HL-60 (cell line): ENCODE measurements around the gene TTC34.

Experiments used
- DNase-seq, 2 experiments: peaks; one replicate each; pipeline ENCODE4 v3.0.0-alpha.2; 2010 to 2020; ENCODE audit warnings: low read depth in 1 of 2, low spot score in 1 of 2
- H3K27ac ChIP-seq: fragments of 250-450 bp; sonication (Bioruptor Pico); replicated peaks from 2 replicates; pipeline ENCODE4 v1.5.1; 2020; ENCODE audit warnings: mild to moderate bottlenecking, moderate library complexity
- H3K27me3 ChIP-seq: fragments of 250-450 bp; sonication (Bioruptor Pico); 2 replicates; pipeline ENCODE4 v1.5.1; 2021; ENCODE audit warnings: mild to moderate bottlenecking, moderate library complexity; ENCODE audit not compliant: insufficient read depth, poor library complexity, severe bottlenecking
- H3K4me3 ChIP-seq: replicated peaks from 2 replicates; pipeline ENCODE4 v1.5.1; 2011; ENCODE audit warnings: mild to moderate bottlenecking, control low read depth, low read length; ENCODE audit not compliant: insufficient read depth
- GABPA ChIP-seq: IDR thresholded peaks from 2 replicates; pipeline ENCODE4 v1.6.1; 2012; ENCODE audit warnings: low read depth
- POLR2AphosphoS5 ChIP-seq: IDR thresholded peaks from 2 replicates; pipeline ENCODE4 v1.6.1; 2012; ENCODE audit warnings: low read depth
- SPI1 ChIP-seq: IDR thresholded peaks from 2 replicates; pipeline ENCODE4 v1.6.1; 2012; ENCODE audit warnings: low read depth, mild to moderate bottlenecking, borderline replicate concordance
- TF ChIP-seq, protein P1 (sequence below): IDR thresholded peaks from 2 replicates; pipeline ENCODE4 v1.6.1; 2012; ENCODE audit warnings: low read depth; ENCODE audit not compliant: insufficient replicate concordance
- TF ChIP-seq, protein P2 (sequence below): IDR thresholded peaks from one replicate; pipeline ENCODE4 v1.5.1; 2011; ENCODE audit warnings: low read length, control low read depth, inconsistent platforms; ENCODE audit not compliant: insufficient read depth

Gene TTC34

DNA sequence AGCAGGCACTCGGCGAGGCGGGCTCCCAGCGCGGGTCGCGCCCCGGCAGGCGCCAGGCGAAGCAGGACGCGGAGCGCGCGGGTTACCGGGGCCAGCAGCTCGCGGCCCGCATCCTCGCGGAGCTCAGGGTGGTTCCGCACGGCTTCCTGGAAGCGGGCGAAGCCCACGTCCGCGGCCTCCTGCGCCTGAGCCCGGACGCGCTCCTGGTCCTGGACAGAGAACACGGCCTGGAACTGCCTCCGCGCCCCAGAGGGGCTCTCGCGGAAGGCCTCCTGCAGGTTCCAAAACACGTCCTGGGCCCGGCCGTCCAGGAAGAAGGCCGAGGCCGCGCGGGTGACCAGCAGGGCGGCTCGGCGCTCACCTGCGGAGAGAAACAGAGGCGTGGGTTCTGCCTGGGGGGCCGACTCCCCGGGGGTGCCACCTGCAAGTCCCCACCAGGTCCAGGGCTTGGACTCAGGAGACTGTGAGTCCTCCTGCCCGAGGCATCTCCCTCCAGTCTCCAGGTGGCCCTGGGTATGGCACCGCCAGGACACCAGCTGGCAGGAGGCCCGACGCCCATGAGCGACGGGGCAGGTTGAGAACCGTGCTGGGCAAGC, 11.4 kb downstream of the TTC34 start:
- peaks cover 8% of the 10 kb centered on the region for H3K27me3 ChIP-seq
- no peak for DNase-seq
- H3K27ac ChIP-seq, result no peak overlapping the region
- TF ChIP-seq SPI1, result no peak
- TF ChIP-seq, protein P1, sequence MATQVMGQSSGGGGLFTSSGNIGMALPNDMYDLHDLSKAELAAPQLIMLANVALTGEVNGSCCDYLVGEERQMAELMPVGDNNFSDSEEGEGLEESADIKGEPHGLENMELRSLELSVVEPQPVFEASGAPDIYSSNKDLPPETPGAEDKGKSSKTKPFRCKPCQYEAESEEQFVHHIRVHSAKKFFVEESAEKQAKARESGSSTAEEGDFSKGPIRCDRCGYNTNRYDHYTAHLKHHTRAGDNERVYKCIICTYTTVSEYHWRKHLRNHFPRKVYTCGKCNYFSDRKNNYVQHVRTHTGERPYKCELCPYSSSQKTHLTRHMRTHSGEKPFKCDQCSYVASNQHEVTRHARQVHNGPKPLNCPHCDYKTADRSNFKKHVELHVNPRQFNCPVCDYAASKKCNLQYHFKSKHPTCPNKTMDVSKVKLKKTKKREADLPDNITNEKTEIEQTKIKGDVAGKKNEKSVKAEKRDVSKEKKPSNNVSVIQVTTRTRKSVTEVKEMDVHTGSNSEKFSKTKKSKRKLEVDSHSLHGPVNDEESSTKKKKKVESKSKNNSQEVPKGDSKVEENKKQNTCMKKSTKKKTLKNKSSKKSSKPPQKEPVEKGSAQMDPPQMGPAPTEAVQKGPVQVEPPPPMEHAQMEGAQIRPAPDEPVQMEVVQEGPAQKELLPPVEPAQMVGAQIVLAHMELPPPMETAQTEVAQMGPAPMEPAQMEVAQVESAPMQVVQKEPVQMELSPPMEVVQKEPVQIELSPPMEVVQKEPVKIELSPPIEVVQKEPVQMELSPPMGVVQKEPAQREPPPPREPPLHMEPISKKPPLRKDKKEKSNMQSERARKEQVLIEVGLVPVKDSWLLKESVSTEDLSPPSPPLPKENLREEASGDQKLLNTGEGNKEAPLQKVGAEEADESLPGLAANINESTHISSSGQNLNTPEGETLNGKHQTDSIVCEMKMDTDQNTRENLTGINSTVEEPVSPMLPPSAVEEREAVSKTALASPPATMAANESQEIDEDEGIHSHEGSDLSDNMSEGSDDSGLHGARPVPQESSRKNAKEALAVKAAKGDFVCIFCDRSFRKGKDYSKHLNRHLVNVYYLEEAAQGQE, result no peak
- TF ChIP-seq, protein P2, sequence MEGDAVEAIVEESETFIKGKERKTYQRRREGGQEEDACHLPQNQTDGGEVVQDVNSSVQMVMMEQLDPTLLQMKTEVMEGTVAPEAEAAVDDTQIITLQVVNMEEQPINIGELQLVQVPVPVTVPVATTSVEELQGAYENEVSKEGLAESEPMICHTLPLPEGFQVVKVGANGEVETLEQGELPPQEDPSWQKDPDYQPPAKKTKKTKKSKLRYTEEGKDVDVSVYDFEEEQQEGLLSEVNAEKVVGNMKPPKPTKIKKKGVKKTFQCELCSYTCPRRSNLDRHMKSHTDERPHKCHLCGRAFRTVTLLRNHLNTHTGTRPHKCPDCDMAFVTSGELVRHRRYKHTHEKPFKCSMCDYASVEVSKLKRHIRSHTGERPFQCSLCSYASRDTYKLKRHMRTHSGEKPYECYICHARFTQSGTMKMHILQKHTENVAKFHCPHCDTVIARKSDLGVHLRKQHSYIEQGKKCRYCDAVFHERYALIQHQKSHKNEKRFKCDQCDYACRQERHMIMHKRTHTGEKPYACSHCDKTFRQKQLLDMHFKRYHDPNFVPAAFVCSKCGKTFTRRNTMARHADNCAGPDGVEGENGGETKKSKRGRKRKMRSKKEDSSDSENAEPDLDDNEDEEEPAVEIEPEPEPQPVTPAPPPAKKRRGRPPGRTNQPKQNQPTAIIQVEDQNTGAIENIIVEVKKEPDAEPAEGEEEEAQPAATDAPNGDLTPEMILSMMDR, result no peak
- H3K4me3 ChIP-seq, result no peak overlapping the region

DNA sequence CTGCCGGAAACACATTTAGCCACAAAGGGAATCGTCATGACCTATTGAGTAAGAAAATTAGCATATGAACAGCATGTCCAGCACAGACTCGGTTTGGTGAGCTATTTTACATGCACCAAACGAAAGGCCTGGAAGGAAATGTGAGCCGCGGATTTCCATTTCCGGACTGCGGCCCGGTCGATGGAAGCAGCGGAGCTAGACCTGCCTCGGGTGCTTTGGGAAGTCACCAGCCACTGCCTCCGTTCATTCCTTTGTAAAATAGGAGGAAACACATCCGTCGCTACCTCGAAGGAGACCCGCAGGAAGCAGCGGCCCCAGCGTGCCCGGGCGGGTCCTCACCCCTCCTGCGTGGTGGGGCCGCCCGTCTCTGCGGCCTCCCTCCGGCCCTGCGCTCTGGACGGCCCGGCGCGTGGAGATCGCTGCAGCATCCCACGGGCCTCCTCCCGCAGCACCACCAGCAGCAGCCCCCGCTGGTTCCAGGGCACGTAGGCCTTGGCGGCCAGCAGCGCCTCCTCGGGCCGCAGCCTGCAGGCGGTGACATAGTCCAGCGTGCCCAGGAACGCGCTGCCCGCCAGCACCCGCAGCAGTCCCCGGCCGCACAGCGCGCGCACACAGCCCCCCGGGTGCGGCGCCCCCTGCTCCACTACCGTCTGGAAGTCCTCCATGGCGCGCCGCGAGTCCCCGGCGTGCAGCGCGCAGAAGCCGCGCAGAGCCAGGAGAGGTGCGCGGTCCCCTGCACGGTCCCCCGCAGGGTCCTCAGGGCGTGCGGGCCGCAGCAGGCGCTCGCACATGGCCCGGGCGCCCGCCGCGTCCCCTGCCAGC, 12.1 kb downstream of the TTC34 start:
- Histone ChIP-seq H3K27ac (no peak overlapping the region), H3K27me3 (peaks cover 8% of the 10 kb centered on the region), H3K4me3 (no peak overlapping the region)
- TF ChIP-seq, protein P2, result no peak
- TF ChIP-seq POLR2AphosphoS5 (no peak), SPI1 (no peak), GABPA (no peak)
- TF ChIP-seq, protein P1, result no peak
- no peak for DNase-seq

DNA sequence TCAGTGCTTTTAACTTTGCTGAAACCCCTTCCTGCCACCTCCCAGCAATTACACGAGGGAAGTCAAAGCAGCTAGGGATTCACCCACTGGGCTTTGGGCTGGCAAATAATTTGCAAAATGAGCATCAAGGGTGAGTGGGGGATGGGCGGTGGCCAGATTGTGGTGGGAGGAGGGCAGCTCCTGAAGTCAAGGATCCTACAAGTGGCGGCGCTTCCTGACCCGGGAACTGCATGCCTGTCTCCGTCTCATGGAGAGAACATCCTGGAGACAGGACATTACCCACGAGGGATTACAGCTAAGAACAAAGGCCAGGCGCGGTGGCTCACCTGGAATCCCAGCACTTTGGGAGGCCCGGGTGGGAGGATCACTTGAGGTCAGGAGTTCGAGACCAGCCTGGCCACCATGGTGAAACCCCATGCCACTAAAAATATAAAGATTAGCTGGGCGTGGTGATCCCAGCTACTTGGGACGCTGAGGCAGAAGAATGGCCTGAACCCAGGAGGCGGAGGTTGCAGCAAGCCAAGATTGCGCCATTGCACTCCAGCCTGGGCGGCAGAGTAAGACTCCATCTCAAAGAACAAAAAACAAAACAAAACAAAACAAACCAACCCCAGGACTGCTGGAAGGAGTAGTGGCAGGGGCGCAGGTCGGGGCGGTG, 12.9 kb downstream of the TTC34 start:
- no peak for DNase-seq
- Histone ChIP-seq H3K4me3 (no peak overlapping the region), H3K27ac (no peak overlapping the region), H3K27me3 (peaks cover 8% of the 10 kb centered on the region)
- no peak for TF ChIP-seq SPI1
- TF ChIP-seq, protein P1, result no peak
- TF ChIP-seq GABPA, result no peak
- TF ChIP-seq, protein P2, result no peak
- no peak for TF ChIP-seq POLR2AphosphoS5
